Cortex of kidney (tissue), 1 donor: ENCODE results near the gene SPATA13.
"Not testable (repeated sequence)": the region's sequence is repeated elsewhere in the genome, so short reads cannot be mapped to it uniquely, and the experiment has no call there.

Experiments used
- DNase-seq: peaks from one replicate; lab custom pipeline; 2025; lab: John Stamatoyannopoulos, UW

Gene SPATA13

DNA sequence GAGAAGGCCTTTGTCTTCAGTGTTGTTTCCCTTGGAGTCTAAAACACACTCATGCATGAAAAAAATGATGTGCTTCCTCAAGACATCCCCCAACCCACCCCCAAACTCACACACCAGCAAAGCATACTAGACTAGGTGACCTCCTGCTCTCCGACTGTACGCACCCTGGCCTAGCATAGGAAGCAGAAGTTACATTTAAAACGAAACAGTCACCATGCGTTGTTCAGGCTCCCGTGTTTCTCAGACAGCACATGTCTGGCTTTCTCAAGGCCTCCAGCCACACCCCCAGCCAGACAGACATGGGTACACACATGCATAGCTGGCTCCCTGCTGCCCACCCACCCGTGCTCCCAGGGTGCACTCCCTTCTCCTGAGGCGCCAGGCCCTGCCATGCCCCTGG is 120.2 kb downstream of the SPATA13 start:
- DNase-seq: no peak

DNA sequence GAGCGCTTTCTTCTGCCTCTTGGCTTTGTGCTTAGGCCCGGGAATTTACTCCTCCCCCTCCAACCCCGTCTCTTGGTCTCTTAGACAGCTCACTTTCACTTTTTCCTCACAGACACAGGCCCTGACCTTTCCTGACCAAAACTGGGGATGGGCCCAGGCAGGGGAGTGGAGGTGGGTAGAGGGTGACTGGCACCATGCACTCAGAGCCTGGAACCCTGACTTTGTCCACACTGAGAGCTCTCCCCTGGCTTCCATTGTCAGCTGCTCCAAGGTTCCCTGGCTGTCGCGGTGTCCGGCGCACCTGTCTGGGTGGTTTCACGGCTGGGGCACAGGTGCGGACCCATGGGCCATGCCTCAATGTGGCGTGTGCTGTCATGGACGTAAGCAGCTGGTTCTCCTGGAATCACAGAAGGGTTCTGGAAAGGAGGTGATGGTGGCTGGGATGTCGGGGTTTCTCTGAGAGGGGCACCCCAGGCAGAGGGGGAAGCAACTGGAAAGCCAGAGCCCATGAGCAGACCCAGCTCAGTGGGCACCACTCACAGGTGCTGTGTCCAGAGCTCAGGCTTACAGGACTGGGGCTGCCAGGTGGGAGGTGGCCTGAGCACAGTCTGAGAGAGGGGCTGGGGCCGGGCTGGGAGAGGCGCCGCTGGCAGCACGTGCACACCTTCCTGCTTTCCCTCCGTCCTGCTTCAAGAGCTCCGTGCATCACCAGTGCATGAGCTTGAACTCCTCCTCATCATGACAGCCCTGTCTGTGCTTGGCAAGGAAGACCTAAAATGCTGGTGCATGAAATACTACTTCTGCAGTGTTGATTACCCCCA is 120.9 kb downstream of the SPATA13 start:
- DNase-seq: no peak

DNA sequence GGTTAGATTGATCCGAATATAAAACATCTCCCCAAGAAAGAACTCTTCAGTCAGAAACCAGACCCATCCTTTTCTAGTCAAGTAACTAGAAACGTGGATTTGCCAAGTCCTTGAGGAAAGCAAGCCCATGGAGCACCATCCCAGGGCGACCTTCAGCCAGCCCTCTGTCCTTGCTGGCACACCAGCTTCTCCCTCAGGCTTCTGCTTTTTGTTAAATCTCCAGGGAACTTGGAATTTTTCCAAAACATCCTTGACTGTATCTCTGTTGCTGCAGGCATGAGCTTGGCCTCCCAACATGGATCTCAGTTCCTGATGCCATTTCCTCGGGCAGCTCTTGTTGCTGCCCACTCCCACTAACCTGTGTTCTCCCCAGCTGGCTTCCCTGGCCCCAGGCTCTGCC is 121.7 kb downstream of the SPATA13 start:
- no peak for DNase-seq

DNA sequence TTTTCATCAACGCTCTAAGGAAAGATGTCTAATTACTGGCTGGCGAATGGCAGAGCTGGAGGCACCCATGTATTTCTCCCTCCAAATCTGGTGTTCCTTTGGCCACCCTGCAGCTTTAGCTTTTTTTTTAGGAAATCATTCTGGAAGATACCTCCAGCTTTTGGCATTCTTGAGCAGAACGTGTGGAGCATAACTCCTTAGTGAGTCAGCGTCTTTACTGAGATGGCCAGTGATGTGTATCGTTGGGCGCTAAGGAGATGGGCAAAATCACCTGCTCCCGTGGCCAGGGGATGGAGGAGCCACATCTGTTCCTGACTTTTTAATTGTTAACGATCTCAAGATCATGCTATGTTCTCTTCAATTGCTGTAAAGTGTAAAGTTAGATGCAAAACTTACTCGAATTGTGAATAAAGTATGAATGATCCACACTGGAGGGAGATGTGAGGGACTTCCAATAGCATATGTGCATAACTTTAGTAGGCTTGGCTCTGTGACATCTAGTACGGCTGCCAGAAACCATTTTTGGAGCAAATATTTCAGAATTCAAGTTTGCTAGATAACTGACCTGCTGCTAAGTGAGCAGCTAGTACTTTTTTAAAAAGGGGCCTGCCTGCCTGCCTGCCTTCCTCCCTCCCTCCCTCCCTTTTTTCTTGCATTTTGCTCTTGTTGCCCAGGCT is 124.5 kb downstream of the SPATA13 start:
- no peak for DNase-seq

DNA sequence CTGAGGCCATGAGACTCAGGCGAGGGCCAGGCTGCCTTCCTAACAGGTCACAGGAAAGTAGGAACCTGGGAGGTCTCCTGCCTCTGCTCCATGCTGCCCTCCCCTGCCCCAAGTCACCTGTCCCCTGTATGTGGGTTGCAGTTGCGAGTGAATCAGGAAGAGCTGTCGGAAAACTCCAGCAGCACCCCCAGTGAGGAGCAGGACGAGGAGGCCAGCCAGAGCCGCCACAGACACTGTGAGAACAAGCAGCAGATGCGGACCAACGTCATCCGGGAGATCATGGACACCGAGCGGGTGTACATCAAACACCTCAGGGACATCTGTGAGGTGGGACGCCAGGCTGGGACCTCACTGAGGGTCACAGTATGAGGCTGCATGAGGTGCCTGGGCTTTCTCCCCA is 126.1 kb downstream of the SPATA13 start:
- DNase-seq: no peak

DNA sequence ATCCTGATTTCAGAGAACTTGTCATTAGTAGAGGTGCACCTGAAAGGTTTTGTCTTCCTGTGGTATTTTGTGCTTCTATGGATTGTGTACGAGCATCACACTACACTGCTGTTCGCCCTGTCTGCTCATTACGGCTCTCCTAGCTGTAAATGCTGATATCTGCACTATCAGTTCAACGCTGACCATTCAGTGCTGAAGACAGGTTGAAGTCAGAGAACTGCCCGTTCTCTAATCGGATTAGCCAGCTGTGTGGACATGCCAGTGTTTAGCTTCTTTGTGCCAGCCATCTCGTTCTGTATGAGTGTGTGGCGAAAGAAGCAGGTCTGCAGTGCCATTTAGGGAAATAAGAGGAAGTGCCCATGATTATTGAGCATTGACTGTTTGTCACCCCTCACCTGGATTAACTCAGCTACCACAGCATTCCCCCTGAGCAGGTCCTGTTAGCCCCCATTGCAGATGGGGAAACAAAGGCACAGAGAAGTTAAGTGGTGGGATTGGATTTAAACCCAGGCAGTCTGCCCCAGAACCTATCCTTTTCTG is 127.3 kb downstream of the SPATA13 start:
- no peak for DNase-seq

DNA sequence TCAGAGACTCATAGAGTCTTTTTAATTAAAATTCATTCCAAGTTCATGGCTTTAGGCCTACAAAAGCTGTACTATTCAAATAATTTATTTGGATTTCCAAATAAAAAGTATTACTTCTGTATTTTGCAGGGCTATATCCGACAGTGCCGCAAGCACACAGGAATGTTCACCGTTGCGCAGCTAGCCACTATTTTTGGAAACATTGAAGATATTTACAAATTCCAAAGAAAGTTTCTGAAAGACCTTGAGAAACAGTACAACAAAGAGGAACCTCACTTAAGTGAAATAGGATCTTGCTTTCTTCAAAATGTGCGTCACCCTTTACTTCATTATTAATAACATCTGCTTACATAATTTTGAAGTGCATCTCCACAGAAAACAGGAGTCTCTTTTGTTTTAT is 128.3 kb downstream of the SPATA13 start:
- no peak for DNase-seq

DNA sequence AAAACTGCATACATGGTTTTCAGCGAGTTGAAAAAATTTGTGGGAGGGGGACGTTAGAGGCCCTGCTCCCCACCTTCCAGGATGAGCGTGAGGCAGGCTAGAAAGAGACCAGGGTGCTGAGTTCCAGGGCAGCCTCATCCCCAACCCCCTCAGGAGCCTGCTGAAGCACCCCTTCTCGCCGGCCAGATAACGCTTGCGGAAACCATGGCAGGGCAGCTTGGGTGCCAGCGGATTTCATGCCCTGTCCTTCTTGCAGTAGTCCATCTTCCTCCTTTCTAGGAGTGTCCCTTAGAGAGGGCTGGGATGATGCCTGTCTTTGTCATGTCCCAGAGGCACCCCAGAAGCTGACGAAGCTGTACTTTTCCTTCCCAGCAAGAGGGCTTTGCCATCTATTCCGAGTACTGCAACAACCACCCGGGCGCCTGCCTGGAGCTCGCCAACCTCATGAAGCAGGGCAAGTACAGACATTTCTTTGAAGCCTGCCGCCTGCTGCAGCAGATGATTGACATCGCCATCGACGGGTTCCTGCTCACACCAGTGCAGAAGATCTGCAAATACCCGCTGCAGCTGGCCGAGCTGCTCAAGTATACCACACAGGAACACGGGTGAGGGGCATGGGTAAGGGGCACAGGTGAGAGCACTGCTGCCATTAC is 129.9 kb downstream of the SPATA13 start:
- DNase-seq: no peak

DNA sequence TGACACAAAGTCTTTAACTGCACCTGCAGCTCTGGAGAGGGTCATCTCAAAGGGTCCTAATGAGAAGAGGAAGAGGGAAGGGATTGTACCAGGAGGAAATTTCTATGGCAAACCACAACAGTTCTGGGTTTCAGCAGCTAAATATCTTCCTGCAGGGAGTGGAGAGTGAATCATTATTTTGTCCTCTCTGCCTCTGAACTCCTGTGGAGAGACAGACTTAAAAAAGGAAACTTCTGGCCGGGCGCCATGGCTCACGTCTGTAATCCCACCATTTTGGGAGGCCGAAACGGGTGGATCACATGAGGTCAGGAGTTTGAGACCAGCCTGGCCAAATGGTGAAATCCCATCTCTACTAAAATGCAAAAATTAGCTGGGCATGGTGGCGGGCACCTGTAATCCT is 132.0 kb downstream of the SPATA13 start:
- no peak for DNase-seq

DNA sequence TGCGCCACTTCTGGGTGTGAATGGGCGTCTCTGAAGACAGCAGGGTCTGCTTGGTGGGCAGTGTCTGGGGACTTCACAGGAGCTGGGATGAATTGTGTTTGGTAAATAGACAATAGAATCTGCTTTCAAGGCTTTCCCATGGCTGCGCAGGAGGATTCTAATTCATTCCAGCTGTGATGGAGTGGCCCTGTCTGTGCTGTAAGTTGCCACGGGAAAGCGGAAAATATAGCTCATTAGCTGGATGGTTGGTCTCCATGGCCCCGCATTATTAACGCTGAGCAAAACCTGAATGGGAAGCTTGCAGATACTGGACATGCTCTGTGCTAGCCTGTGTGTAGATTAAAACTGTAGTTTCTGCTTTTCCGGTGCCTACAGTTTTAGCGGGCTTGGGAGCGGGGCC is 133.2 kb downstream of the SPATA13 start:
- no peak for DNase-seq

DNA sequence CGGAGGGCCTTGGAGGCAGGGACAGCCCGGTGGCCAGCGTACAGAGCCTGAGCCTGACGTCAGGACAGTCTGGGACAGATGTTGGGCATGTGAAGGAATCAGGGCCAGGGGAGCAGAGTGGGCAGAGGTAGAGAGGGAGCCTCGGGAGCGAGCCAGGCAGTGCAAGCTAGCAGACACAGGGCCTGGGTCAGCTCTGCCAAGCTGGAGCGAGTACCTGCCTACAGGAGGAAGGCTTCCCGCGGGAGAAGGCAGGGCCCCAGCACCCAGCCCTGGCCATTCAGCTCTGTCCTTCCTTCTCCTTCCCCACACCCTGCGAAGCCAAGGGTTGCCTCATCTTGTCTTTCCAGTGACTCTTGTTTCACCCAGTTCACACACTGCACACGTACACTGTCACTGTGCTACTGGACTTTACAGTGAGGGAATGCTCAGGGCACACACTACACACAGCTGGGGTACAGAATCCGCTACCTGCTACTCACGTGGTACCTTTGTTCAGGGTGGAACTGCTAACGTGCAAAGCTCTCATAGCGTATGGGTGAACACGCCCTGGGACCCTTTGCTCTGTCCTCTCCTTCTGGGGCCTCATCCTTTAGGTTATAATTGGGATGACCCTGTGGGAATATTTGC is 139.1 kb downstream of the SPATA13 start:
- DNase-seq: no peak

DNA sequence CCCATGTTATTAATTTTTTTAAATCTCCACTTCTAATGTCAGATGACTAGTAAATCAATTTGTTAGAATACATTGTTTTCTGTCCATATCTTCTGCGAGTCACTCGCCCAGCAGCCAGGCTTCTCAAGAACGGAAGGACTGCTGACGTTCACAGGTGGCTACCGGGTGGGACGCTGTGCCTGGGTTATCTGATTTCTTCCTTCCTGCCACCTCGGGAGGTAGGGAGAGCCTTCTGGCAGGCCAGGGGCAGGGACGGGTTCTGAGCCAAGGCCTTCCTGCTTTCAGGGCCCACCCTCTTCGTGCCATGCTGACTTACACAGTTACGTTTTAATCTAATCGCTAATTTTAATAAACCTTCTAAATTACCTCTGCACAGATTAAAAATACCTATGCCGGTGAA is 140.9 kb downstream of the SPATA13 start:
- DNase-seq: no peak

DNA sequence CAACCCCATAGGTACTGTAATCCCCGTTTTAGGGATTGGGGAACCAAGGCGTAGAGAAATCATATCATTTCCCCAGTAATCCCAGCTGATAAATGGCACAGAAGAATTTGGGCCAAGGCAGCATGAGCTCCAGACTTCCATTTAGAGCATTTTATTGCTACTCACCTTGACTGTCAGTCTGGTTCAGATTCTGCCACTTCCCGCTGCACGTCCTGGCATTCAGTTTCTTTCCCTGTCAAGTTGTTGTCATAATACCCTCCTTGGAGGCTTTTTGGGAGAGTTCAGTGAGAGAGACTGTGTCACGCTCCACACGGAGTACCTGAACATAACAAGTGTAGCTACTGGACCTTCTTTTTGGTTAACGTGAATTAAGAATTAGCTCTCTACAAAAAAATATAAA is 141.4 kb downstream of the SPATA13 start:
- DNase-seq: no peak

DNA sequence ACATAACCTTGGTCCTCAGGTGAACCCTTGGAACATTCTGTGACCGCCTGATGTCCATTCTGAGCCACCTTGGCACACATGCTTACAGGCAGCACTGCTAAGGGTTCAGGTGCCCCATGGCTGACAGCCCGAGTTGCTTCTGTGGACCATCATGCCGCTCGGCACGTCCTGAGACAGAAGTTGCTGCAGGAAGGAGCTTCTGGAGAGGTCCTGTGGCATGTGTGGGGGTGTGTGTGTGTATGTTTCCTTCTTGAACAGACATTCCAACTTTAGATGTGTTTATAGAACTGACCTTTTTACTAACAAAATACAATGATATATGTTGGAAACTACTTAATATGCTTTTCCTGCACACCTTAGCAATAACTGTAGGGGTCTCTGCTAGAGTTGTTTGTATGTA is 144.1 kb downstream of the SPATA13 start:
- no peak for DNase-seq

DNA sequence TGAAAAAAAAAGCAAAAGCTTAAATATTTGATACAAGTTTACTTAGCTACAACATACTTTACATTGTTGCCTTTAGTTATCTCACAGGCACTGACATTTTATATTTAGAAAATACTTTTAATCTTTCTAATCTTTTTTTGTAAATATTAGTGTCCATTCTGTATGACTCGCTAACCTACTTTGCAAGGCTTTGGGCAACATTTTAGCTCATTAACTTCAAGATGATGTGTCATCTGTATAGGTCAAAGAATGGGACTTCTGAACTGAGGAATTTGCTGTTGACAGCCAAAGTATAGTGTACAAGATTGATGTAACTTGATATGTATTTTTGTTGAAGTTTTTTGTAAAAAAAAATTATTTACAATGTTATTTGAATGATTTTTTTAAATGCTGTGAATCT is 146.1 kb downstream of the SPATA13 start:
- DNase-seq: no peak

DNA sequence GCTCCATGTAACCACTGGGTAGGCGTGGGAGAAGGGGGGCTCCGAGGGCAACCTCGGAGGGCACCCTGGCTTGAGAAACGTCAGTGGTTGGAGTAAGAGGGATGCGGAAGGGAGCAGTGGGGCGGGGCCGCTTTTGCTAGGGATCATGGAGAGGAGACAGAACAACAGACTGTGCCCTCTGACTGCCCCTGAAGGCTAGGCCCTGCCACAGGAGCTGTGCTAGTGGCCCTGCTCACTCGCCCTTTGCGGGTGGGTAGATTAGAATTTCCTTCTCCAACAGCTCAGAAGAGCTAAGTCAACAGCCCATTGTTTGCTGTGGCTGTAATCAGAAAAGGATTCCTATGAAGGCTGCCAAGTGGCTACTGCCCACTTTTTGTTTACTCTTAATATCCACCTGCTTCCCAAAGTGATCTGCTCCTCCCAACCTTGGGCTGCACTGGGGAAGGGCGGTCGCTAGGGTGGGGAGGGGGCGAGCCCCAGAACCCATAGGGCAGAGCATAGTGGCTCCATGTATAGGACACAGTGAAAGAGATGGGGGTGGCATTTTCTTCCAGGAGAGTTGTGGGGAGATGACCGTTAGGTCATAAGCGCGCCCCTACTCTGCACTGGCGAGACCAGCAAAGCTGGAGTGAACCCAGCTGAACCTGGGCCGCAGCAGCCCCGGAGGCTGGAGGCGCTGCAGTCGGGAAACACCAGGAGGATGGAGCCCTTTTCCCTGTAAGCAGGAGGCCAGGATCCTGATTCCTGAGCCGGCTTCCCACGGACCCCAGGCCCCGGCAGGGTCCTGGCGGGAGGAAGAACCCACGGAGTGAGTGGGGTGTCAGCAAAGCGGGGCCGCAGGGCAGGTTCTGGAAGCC is 146.9 kb downstream of the SPATA13 start:
- DNase-seq: no peak

DNA sequence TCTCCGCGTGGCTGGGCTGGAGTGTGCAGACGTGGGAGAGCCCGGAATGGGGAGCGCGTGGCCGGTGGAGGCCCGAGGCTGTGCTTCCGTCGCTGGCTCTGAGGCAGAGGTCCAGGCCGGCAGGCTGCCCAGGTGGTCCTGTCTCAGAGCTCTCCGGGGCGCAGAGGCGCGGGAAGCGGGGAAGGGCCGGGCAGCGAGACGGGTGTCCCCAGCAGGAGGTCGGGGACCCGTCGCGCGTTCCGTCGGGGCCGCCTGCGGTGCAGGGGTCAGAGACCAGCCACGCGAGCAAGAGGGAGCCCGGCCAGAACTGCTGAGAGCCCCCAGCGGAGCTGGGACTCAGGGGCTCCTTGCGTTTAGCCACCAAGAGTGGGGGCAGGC is 147.5 kb downstream of the SPATA13 start:
- DNase-seq: no peak

DNA sequence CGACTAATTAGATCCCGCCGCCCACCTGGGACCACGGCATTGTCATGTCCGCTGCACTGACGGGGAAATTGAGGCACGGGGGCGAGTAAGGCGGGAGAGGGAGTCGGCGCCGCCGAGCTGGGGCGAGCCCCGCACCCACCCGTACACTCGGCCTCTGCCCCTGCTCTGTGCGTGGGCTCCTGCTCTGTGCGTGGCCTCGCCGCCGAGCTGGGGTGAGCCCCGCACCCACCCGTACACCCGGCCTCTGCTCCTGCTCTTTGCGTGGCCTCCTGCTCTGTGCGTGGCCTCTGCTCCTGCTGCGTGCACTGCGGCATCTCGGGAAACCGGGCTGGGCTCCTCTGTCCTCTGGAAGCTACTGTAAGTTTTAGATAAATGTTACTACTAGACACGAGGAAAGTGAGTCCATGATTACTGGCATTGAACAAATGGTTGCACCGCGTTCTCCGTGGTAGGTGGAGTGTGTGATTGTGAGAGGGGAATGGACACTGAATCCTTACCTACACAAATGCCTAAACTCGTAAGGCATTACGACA is 148.0 kb downstream of the SPATA13 start:
- DNase-seq: no peak

DNA sequence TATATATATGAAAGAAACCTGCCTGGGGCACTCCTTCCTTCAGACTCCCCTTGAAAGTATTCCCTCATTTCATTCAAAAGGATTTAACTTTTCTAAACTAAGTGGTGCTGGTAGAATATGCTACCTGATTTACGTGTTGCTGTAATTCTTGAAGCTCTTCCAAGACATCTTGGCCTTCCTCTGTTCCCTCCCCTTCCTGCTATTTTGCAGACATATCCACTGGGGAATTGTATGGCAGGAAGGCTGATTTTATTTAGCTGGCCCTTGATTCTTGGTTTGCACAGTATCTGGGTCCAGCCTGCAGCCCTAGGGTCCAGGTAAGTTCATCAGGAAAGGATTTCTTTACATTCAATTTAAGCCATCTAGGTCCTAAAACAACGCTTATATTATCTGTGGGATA is 148.8 kb downstream of the SPATA13 start, which contains the start of gene C1QTNF9:
C1QTNF9 (plus strand) TSS at position 281 of the 400 bp plus-strand sequence. CDS start 6,424 bp downstream, outside the sequence.
- DNase-seq: not testable (repeated sequence)

DNA sequence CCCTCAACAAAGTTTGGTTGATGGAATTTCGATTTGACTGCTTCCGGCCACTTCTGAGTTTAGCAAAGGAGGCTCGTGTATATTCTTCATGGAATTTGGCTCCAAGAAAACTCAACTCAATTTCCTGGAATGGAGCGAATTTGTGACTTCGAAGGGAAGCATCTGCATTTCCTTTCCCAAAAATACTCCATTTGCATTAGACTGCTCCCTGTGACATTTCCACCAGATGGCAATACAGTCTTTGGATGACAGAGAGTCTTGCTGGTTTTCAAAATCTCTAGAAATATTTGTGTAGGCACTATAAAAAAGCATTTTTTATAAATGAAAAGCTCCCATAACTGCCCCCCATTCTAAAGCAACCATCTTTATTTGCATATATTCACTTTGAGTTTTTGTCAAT is 152.9 kb downstream of the SPATA13 start:
- no peak for DNase-seq

DNA sequence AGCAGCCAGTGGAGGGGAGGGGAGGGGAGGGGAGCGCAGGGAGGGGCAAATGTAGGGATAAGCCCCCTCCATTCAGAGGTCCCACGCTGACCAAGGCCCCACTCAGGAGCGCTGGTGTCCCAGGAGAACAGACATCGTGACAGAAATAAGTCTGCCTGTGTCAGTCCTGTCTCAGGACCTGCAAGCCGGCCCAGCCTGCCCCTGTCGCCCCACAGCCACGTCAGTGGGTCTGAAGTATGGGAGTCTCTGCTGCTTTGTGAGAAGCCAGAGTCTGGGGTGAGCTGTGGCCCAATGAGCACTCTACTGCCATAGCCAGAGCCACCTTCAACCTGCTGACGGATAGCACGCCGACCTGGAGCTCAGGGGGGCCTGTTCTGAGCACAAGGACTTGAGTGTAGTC is 157.3 kb downstream of the SPATA13 start:
- DNase-seq: not testable (repeated sequence)
